ENCODE results near the gene DNAH12.

- TF ChIP-seq CTCF (IDR thresholded peaks at IDR 0.05; ENCODE audit: low read depth, low read length), result no peak
- no peak for TF ChIP-seq POLR2A (IDR thresholded peaks at IDR 0.05; ENCODE audit: extremely low read depth, insufficient read length)
Measured at GRCh38 chr3:57402675-57403074, 141.5 kb downstream of the DNAH12 start.
